GM08714 (cell line): ENCODE data around the gene PGM3.

ENCODE experiments used
- H3K4me3 ChIP-seq: fragments of 200-500 bp; sonication (Bioruptor generic); 2 replicates; pipeline ENCODE4 v1.5.1; 2014; ENCODE audit warnings: mild to moderate bottlenecking, low read length, inconsistent platforms
- ZNF274 ChIP-seq: IDR thresholded peaks from 2 replicates; pipeline ENCODE4 v1.6.1; 2012; ENCODE audit warnings: mild to moderate bottlenecking, low read depth, low read length

Gene PGM3

DNA sequence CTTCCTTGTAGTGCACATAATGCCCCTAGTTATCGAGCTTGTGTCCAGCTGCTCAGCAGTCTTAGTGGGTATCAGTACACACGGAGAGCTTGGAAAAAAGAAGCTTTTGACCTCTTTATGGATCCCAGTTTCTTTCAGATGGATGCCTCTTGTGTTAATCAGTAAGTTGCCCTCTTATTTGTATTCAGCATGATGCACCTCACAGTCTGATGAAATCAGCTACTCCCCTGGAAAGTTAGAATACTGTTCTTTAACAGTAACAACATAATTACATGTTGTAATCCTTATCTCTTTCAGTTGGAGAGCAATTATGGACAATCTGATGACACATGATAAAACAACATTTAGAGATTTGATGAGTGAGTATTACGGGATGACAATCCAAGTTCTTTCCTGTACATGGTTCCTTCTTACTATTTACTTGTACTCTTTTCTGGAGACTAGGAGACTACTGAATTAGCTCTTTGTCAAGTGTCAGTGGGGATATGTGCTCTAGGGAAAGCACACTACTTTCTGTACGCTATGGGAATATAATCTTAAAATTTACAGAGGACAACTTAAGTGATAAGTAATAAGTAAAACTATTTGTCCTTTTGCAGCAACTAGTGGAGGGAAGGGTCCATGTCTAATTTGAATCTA is 39.1 kb downstream of the PGM3 start:
- no peak overlapping the region for H3K4me3 ChIP-seq
- no peak for TF ChIP-seq ZNF274

DNA sequence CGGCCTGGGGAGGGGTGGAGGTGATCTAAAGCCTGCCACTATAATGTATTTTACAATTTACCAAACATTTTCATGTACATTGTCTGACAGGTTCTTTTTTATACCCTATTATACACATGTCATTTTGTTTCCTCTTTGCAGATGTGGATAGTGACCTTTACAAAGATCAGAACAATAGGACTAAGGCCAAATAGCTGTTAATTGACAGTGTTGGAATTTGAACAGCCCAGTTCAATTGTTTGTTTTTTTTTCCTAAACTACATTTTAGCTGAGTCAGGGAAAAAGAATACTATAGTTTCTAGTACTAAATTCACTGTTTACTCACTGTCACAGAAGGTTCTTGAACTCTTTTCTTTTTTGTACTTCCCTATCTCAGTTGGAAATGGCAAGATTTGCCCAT is 40.2 kb downstream of the PGM3 start:
- TF ChIP-seq ZNF274, result no peak
- H3K4me3 ChIP-seq, result no peak overlapping the region

DNA sequence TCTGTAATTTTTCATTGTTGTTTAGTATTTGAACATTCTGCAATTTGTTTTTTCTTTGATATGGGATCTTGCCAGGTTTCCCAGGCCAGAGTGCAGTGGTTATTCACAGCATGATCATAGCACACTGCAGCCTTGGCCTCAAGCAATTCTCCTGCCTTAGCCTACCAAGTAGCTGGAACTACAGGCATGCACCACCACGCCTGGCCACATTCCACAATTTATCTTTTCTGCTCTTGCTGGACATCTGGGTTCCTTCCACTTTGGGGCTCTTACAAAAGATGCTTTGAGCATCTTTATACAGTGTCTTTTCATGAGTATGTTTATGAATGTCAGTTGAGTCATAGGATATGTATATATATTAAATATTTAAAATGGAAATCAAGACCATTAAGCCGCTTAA is 42.0 kb downstream of the PGM3 start:
- no peak overlapping the region for H3K4me3 ChIP-seq
- no peak for TF ChIP-seq ZNF274

DNA sequence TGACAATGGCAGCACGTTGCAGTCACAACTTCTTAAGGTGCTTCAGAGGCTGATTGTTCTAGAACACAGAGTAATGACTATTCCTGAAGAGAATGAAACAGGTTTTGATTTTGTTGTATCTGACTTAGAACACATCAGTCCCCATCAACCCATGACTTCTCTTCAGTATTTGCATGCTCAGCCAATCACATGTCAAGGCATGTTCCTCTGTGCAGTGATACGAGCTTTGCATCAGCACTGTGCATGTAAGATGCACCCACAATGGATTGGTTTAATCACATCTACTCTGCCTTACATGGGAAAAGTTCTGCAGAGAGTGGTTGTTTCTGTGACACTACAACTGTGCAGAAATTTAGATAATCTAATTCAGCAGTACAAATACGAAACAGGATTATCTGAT is 54.3 kb downstream of the PGM3 start:
- no peak overlapping the region for H3K4me3 ChIP-seq
- TF ChIP-seq ZNF274, result no peak

DNA sequence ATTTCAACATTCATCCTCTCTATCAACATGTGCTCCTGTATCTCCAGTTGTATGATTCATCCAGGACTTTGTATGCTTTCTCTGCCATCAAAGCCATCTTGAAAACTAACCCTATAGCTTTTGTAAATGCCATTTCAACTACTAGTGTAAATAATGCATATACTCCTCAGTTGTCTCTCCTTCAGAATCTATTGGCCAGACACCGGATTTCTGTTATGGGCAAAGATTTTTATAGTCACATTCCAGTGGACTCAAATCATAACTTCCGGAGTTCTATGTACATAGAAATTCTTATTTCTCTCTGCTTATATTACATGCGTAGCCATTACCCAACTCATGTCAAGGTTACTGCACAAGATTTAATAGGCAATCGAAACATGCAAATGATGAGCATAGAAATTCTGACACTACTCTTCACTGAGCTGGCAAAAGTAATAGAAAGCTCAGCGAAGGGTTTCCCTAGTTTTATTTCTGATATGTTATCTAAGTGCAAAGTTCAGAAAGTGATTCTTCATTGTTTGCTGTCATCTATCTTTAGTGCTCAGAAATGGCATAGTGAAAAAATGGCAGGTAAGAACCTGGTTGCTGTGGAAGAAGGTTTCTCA is 54.8 kb downstream of the PGM3 start:
- no peak for TF ChIP-seq ZNF274

DNA sequence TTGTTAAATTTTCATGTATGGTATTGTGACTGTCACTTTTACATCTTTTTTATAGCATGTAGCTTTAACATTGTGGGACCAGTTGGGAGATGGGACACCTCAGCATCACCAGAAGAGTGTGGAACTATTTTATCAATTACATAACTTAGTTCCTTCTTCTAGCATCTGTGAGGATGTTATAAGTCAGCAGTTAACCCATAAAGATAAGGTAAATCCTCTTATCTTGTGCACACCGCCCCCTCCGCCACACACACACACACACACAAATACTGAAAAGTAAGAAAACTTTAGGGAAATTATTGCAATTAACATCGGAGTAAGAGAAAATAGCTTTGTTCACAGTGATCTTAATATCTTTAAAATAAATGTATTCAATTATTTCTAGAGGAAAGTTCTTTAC is 60.9 kb downstream of the PGM3 start:
- no peak overlapping the region for H3K4me3 ChIP-seq
- TF ChIP-seq ZNF274, result no peak

More for the DNA sequence above, 54.8 kb downstream of the PGM3 start:
- no peak overlapping the region for H3K4me3 ChIP-seq

DNA sequence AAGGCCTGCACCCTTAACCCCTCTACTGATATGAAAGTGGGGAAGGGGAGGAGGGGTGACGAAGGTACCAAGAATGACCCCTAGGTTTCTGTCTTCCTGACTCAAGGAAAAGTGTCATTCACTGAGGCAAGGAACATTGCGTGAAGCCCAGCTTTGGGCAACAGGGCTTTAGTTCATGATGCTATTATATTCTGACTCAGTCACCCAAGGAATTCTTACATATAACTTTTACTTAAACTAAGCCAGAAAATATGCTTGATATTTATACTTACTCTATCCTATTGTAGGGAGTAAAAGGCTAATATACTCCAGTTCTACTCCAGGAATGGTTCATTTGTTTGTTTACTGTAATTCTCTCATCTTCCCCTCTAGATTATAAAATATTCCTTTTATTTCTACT is 65.1 kb downstream of the PGM3 start:
- H3K4me3 ChIP-seq, result no peak overlapping the region
- TF ChIP-seq ZNF274, result no peak

DNA sequence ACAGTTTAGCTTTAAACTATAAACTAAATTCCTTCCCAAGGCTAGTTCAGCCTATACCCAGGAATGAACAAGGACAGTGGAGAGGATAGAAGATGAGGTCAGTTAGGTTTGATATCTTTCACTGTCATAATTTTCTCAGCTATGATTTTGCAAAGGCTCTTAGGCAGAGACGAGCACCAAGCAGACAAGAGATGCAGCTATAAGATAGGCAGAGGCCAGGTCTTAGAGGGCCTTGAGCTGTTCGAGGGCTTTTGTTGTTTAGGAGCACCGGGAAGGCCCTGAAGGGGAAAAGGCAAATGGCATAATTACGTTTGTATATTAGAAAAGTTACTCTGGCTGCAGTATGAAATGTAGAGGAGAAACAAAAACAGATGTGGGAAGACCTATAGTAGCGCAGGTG is 65.8 kb downstream of the PGM3 start:
- H3K4me3 ChIP-seq, result no peak overlapping the region
- TF ChIP-seq ZNF274, result no peak

DNA sequence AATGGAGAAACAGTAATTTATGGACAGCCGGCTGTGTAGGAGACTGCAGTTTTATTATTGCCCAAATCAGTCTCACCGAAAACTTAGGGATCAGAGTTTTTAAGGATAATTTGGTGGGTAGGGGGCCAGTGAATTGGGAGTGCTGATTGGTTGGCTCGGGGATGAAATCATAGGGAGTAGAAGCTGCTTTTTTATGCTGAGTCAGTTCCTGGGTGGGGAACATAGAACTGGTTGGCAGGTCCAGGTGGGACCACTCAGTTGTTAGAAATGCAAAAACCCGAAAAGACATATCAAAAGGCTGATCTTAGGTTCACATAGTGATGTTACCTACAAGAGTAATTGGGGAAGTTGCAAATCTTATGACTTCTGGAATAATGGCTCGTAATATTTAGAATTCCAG is 66.3 kb downstream of the PGM3 start:
- H3K4me3 ChIP-seq, result no peak overlapping the region
- no peak for TF ChIP-seq ZNF274

DNA sequence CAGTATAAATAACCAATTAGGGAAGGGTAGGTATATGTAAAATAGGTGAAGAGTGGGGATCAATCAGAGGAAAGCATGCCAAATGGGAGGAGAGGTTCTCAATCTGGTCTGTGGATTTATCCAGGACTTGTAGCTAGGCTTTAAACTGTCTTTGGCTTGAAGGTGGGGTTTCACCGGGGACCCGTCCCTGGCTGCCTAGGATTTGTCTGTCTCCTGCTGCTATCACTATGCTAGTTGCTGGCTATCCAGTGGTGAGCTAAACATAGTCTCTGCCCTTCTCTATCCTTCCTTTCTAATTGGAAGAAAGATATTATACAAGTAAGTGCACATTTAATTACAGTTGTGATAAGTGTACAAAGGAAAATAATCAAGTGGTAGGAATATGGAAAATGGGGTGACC is 66.8 kb downstream of the PGM3 start:
- no peak overlapping the region for H3K4me3 ChIP-seq
- TF ChIP-seq ZNF274, result no peak

DNA sequence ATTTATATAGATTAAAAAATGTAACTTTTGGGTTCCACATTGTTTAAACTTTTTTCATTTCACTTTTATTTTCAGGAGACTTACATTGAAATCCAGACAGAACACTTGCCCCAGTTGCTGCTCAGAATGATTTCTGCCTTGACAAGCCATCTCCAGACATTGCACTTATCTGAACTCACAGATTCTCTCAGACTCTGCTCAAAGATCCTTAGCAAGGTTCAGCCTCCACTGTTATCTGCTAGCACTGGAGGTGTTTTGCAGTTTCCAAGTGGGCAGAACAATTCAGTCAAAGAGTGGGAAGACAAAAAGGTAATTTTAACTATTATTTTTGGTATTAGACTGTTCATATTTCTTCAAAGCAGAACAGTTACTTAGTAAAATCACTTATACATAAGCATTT is 67.6 kb downstream of the PGM3 start:
- no peak for TF ChIP-seq ZNF274
- H3K4me3 ChIP-seq, result no peak overlapping the region

DNA sequence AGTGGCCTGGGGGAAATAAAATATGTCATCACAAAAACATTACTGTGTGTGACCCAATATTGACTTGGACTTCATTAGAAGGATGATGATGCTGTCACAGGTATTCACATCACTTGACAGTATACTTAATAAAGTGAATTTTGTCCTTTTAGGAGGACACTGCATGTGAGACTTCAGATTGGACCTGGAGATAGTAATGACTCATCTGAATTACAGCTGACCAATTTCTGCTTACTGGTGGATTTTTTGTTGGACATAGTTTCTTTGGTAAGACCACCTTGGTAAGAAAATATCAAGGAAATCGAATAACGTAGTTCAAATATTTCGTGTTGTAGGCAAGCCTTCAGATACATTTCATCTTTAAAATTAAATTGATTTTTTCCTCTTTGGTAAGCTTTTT is 68.5 kb downstream of the PGM3 start:
- no peak for TF ChIP-seq ZNF274
- H3K4me3 ChIP-seq, result no peak overlapping the region

DNA sequence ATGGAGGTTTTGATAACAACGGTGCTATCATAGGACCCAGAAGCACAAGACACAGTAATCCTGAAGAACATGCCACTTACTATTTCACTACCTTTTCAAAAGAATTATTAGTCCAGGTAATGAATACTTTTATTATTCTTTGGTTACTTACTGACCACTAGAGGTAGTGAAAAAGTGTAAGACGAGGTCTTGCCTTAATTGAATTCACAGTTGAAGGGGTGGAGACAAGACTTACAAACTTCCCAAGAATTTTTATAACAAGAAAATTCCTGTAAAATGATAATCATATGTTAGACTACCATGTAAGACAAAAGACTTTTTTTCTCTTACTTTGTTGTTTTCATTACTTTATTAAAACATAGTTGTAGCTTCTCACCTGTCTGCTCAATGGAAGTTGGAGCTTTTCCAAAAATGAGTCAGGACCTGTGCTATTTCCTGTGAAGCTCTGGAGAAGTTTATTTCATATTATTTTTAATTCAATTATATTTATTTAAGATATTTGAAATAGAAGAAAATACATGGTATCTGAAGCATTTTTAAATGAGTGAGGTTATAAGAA is 73.2 kb downstream of the PGM3 start:
- no peak for TF ChIP-seq ZNF274

DNA sequence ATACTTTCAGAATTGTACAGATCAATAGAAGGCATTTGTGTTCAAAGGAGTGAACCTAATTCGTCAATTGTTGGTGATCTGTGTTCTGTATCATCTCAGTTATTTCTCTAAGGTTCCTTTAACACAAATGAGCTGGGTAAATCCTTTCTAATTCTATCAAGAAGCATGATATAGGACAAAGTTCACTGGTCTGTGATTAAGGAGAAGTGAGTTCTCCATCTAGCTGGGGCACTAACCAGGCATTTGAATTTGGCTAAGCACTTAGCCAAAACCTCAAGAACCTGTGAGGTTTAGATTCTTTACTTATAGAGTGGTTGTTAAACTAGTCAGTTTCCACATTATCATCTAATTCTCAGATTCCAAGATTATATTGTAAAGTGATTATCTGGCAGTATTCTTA is 75.3 kb downstream of the PGM3 start:
- TF ChIP-seq ZNF274, result no peak
- H3K4me3 ChIP-seq, result no peak overlapping the region

More for the DNA sequence above, 73.2 kb downstream of the PGM3 start:
- no peak overlapping the region for H3K4me3 ChIP-seq
